Neuron (in vitro differentiated cells): ENCODE results near the gene RABL3.
A peak's percentile ranks its signal among the peaks of the same experiment; 100 is the strongest.
"Not testable (repeated sequence)": the region's sequence is repeated elsewhere in the genome, so short reads cannot be mapped to it uniquely, and the experiment has no call there.

Source experiments
- H2AFZ ChIP-seq: one replicate; pipeline ENCODE4 v1.6.1; 2013; ENCODE audit warnings: low read depth, mild to moderate bottlenecking, inconsistent platforms, low read length, moderate library complexity
- H3K27me3 ChIP-seq: one replicate; pipeline ENCODE4 v1.6.1; 2013; ENCODE audit warnings: low read length; ENCODE audit not compliant: insufficient read depth
- H3K36me3 ChIP-seq: one replicate; pipeline ENCODE4 v1.6.1; 2013; ENCODE audit warnings: low read length; ENCODE audit not compliant: insufficient read depth
- H3K4me1 ChIP-seq: one replicate; pipeline ENCODE4 v1.6.1; 2013; ENCODE audit warnings: low read length; ENCODE audit not compliant: insufficient read depth
- H3K4me3 ChIP-seq: 2 replicates; pipeline ENCODE4 v1.5.1; 2013; ENCODE audit warnings: mild to moderate bottlenecking, low read length, moderate library complexity
- H3K9me3 ChIP-seq: one replicate; pipeline ENCODE4 v1.6.1; 2013; ENCODE audit warnings: low read length

RABL3 gene, protein sequence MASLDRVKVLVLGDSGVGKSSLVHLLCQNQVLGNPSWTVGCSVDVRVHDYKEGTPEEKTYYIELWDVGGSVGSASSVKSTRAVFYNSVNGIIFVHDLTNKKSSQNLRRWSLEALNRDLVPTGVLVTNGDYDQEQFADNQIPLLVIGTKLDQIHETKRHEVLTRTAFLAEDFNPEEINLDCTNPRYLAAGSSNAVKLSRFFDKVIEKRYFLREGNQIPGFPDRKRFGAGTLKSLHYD

GRCh38 chr3:120742198-120742848 lies at the start of gene RABL3, which contains the start of gene GTF2E1:
RABL3 (minus strand) TSS chr3:120742516; CDS start chr3:120742507, 9 bp downstream.
GTF2E1 (plus strand) TSS chr3:120742744; CDS start chr3:120750553, 7,809 bp downstream.
- peaks cover 12% of the 10 kb centered on the region for H3K4me1 ChIP-seq
- peaks cover 13% of the 10 kb centered on the region for H3K9me3 ChIP-seq
- no peaks in the 10 kb centered on the region for H3K27me3 ChIP-seq
- peaks cover 8% of the 10 kb centered on the region for H3K36me3 ChIP-seq
- H2AFZ ChIP-seq: peak within 1 kb of the TSS; percentile 46
- peak within 1 kb of the TSS; percentile 87 for H3K4me3 ChIP-seq

DNA sequence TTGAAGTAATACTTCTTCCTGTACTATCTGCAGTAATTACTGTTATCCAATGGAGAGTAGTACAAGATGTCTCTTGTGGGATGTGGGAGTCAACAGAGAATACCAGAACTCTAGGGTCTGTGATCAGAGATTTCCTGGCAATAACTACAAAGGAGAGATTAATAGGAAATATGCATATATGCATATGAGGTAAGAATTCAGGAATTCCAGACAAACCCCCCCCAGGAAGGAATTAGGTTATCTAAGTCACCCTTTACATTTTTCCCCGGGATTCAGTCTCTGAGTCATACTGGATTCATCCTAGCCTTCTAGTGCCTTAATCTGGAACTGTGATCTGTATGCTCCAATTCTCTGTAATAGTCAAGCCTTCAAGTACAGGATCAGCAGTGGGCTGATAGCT lies 49.6 kb upstream of the RABL3 start:
- no peak overlapping the region for H3K4me3 ChIP-seq

DNA sequence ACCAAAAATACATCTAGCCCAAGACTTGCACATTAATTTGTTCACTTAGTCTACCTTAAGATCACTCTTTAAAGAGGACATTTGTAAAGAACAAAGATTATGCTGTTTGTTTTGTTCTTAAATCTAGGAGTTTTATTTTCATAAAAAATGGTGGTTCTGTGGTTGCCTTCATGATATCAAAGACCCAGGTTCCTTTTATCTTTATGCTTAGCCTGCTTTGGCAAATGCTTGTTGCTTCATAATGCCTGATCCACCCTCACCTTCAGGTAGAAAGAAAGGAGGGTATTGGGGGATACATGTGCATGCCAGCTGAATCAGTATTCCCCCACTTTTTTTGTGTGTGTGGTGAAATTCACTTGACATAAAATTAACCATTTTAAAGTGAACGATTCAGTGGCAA lies 48.7 kb upstream of the RABL3 start:
- no peak overlapping the region for H2AFZ ChIP-seq
- no peak overlapping the region for H3K4me3 ChIP-seq
- no peaks in the 10 kb centered on the region for H3K36me3 ChIP-seq
- H3K9me3 ChIP-seq: no peaks in the 10 kb centered on the region
- H3K4me1 ChIP-seq: peaks cover 15% of the 10 kb centered on the region
- H3K27me3 ChIP-seq: no peaks in the 10 kb centered on the region

More for the DNA sequence above, 49.6 kb upstream of the RABL3 start:
- no peak overlapping the region for H2AFZ ChIP-seq
- H3K36me3 ChIP-seq: no peaks in the 10 kb centered on the region
- H3K27me3 ChIP-seq: no peaks in the 10 kb centered on the region
- H3K9me3 ChIP-seq: no peaks in the 10 kb centered on the region
- peaks cover 15% of the 10 kb centered on the region for H3K4me1 ChIP-seq

DNA sequence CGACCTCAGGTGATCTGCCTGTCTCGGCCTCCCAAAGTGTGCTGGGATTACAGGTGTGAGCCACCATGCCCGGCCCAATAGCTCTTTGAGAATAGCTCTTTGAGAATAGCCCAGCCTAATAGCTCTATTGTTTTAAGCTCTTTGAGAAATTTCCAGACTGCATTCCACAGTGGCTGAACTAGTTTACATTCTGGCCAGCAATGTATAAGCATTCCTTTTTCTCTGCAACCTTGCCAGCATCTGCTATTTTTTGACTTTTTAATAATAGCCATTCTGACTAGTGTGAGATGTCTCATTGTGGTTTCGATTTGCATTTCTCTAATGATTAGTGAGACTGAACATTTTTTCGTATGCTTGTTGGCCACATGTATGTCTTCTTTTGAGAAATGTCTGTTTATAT lies 43.5 kb upstream of the RABL3 start:
- H3K36me3 ChIP-seq: peaks cover 15% of the 10 kb centered on the region

GRCh38 chr3:120780977-120781376 lies 38.7 kb upstream of the RABL3 start:
- Histone ChIP-seq H3K27me3 (no peaks in the 10 kb centered on the region), H3K4me1 (no peaks in the 10 kb centered on the region), H3K36me3 (peaks cover 36% of the 10 kb centered on the region), H3K9me3 (no peaks in the 10 kb centered on the region), H3K4me3 (no peak overlapping the region), H2AFZ (no peak overlapping the region)

More for the DNA sequence above, 43.5 kb upstream of the RABL3 start:
- H3K4me1 ChIP-seq, H3K27me3 ChIP-seq, H3K9me3 ChIP-seq, H2AFZ ChIP-seq, H3K4me3 ChIP-seq: not testable (repeated sequence)

GRCh38 chr3:120778776-120779175 lies 36.5 kb upstream of the RABL3 start:
- Histone ChIP-seq H3K9me3 (no peaks in the 10 kb centered on the region), H3K4me3 (no peak overlapping the region), H2AFZ (no peak overlapping the region), H3K27me3 (no peaks in the 10 kb centered on the region), H3K4me1 (no peaks in the 10 kb centered on the region), H3K36me3 (peaks cover 48% of the 10 kb centered on the region)

GRCh38 chr3:120775411-120775810 lies 33.1 kb upstream of the RABL3 start:
- no peaks in the 10 kb centered on the region for H3K4me1 ChIP-seq
- no peaks in the 10 kb centered on the region for H3K27me3 ChIP-seq
- H3K9me3 ChIP-seq: no peaks in the 10 kb centered on the region
- no peak overlapping the region for H2AFZ ChIP-seq
- H3K4me3 ChIP-seq: no peak overlapping the region
- H3K36me3 ChIP-seq: peaks cover 47% of the 10 kb centered on the region

DNA sequence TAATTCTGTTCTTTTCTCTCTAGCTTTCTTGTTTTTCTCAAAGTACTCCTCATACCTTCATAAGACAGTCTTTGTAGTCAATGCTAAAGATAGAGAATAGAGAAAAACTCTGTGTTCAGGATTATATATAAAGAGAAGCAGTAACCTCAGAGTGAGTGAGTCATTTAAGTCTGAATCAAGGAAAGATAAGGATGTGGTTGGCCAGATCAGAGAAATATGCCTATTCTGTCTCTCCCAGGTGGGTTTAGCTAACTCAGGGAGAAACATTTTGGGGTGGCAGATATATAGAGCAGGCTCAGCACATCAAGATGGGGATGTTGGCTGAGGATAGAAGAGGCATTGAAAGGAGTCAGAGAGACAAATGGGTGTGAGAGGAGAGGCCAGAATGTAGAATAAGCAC lies 31.6 kb upstream of the RABL3 start:
- Histone ChIP-seq H3K36me3 (peaks cover 44% of the 10 kb centered on the region), H3K4me3 (no peak overlapping the region), H3K27me3 (no peaks in the 10 kb centered on the region), H3K9me3 (no peaks in the 10 kb centered on the region), H3K4me1 (no peaks in the 10 kb centered on the region), H2AFZ (no peak overlapping the region)

DNA sequence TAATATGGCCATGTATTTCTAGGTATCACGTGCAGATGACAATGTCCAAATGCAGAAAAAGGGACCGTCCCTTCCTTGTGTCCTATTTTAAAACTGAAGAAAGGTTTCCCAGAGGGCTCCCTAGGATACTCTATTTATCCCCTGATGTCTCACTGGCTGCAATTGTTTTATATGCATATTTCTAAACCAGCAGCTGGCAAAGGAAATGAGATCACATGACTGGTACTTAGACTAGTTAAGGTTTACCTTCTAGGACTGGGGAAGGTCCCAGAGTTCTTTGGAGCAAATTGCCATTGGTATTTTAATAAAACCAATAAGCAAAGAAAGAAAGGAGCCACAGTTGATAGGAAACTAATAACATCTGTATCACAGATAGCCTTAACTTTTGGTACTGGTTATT lies 29.8 kb upstream of the RABL3 start:
- H3K27me3 ChIP-seq: no peaks in the 10 kb centered on the region
- no peaks in the 10 kb centered on the region for H3K9me3 ChIP-seq
- peaks cover 37% of the 10 kb centered on the region for H3K36me3 ChIP-seq
- no peaks in the 10 kb centered on the region for H3K4me1 ChIP-seq
- H2AFZ ChIP-seq: no peak overlapping the region
- H3K4me3 ChIP-seq: no peak overlapping the region

- Histone ChIP-seq H3K9me3 (no peaks in the 10 kb centered on the region), H3K4me3 (no peak overlapping the region), H3K4me1 (no peaks in the 10 kb centered on the region), H3K36me3 (peaks cover 27% of the 10 kb centered on the region), H2AFZ (no peak overlapping the region), H3K27me3 (no peaks in the 10 kb centered on the region)
Observed at GRCh38 chr3:120770891-120771290, 28.6 kb upstream of the RABL3 start.

DNA sequence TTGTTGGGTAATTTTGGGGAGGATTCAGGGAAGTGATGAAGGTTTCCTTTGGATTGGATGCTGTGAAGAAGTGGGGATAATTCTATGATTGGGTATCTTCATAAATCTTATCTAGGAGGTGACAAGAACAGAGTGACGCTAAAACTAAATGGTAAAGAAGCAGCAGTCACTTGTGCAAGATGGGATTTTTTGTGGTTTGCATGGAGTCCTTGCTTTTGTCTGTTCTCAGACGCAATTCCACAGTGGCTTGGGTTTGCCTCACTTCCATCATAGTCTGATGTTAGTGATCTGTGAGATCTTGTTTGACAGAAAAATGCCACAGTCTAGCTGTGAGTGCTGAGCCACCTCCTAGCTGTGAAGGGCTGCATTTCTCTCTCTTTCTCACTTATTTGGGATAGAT lies 27.1 kb upstream of the RABL3 start:
- Histone ChIP-seq H3K27me3 (no peaks in the 10 kb centered on the region), H2AFZ (no peak overlapping the region), H3K4me3 (no peak overlapping the region), H3K36me3 (peaks cover 15% of the 10 kb centered on the region), H3K9me3 (no peaks in the 10 kb centered on the region), H3K4me1 (no peaks in the 10 kb centered on the region)

GRCh38 chr3:120767106-120767505 lies 24.8 kb upstream of the RABL3 start:
- Histone ChIP-seq H3K4me3 (no peak overlapping the region), H3K27me3 (no peaks in the 10 kb centered on the region), H3K9me3 (no peaks in the 10 kb centered on the region), H3K36me3 (peaks cover 8% of the 10 kb centered on the region), H2AFZ (no peak overlapping the region), H3K4me1 (no peaks in the 10 kb centered on the region)

DNA sequence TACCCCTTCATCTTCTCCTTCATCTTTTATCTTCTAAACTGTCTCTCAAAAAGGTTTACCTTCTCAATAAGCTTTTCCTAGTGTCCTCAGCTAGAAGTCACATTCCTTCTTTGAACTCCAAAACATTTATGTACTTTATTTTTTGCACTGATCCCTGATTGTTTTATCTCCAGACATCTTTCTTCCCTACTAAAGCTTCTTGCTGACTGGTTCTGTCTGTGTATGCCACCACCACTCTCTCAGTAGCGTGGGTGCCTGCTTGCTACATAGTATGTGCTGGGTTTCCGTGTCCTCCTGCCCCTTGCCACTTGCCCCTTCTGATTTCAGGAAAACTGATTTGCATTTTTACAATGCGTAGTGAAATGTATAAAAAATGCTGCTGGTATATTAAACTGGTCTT lies 24.3 kb upstream of the RABL3 start:
- Histone ChIP-seq H3K36me3 (peaks cover 5% of the 10 kb centered on the region), H2AFZ (no peak overlapping the region), H3K4me3 (no peak overlapping the region), H3K9me3 (no peaks in the 10 kb centered on the region), H3K27me3 (no peaks in the 10 kb centered on the region), H3K4me1 (no peaks in the 10 kb centered on the region)
